Fibroblast of the aortic adventitia (primary cell): Measurements from ENCODE around the gene FRMD4A. TPM values are rescaled to one million over a fixed set of nuclear protein-coding genes. Genes with fewer than 3 reads are reported as not detected.

Source experiments
- DNase-seq: peaks from one replicate; pipeline ENCODE4 v3.0.0-alpha.2; 2010; ENCODE audit warnings: low read depth
- H3K4me3 ChIP-seq: 2 replicates; pipeline ENCODE4 v1.5.1; 2011; ENCODE audit warnings: low read depth, mild to moderate bottlenecking, control low read depth, low read length, moderate library complexity
- CTCF ChIP-seq: IDR thresholded peaks from 2 replicates; pipeline ENCODE4 v1.5.1; 2011; ENCODE audit warnings: mild to moderate bottlenecking, low read length, control low read depth, inconsistent platforms; ENCODE audit not compliant: insufficient read depth
- total RNA-seq: library from RNA; depleted of rRNA; stranded (reverse); fragments of >200 nt; gene quantifications from 2 replicates; pipeline ENCODE4 v1.2.3, GENCODE V29; 2012; ENCODE audit warnings: low replicate concordance

The FRMD4A gene
- total RNA-seq, 1 donor = 42.4 TPM

- H3K4me3 ChIP-seq = peak overlapping the region; percentile 73
- TF ChIP-seq CTCF = no peak
- DNase-seq = no peak
These were observed 624.1 kb downstream of the FRMD4A start for GRCh38 chr10:13706604-13707003.

GRCh38 chr10:13706175-13706574 is 624.5 kb downstream of the FRMD4A start:
- H3K4me3 ChIP-seq = peak overlapping the region; percentile 73
- DNase-seq = no peak
- no peak for TF ChIP-seq CTCF

GRCh38 chr10:13705526-13706174 is 625.1 kb downstream of the FRMD4A start:
- H3K4me3 ChIP-seq = peak overlapping the region; percentile 73
- DNase-seq = peak; percentile 31
- TF ChIP-seq CTCF = no peak

- DNase-seq = no peak
- TF ChIP-seq CTCF = no peak
- peak overlapping the region; percentile 73 for H3K4me3 ChIP-seq
These were observed 625.8 kb downstream of the FRMD4A start for GRCh38 chr10:13704964-13705363.

GRCh38 chr10:13703997-13704536 is 626.7 kb downstream of the FRMD4A start:
- no peak overlapping the region for H3K4me3 ChIP-seq
- no peak for DNase-seq
- TF ChIP-seq CTCF = no peak

GRCh38 chr10:13703101-13703818 is 627.5 kb downstream of the FRMD4A start:
- no peak for TF ChIP-seq CTCF
- no peak overlapping the region for H3K4me3 ChIP-seq
- no peak for DNase-seq
